Activated CD4-positive, alpha-beta T cell treated with anti-CD3 and anti-CD28 coated beads, Interleukin-2, amount 10 ng/mL, durations not matched to agents 24 days and 14 days (primary cell): ENCODE data around the gene RHBDD2. TPM values are rescaled to one million over a fixed set of nuclear protein-coding genes. Genes with fewer than 3 reads are reported as not detected.
A peak's percentile ranks its signal among the peaks of the same experiment; 100 is the strongest.
"Not testable (repeated sequence)": the region's sequence is repeated elsewhere in the genome, so short reads cannot be mapped to it uniquely, and the experiment has no call there.

ENCODE experiments used
- DNase-seq: peaks from one replicate; pipeline ENCODE4 v3.0.0; 2022
- H3K27ac Mint-ChIP-seq: one replicate; pipeline ENCODE4 v1.8.0; 2022; ENCODE audit warnings: mild to moderate bottlenecking, mixed read lengths
- H3K27me3 Mint-ChIP-seq: one replicate; pipeline ENCODE4 v1.8.0; 2022; ENCODE audit warnings: mixed read lengths
- H3K36me3 Mint-ChIP-seq: one replicate; pipeline ENCODE4 v1.8.0; 2022; ENCODE audit warnings: low read depth, mild to moderate bottlenecking, mixed read lengths
- H3K4me1 Mint-ChIP-seq: one replicate; pipeline ENCODE4 v1.8.0; 2021; ENCODE audit warnings: mixed read lengths
- H3K4me3 Mint-ChIP-seq: one replicate; pipeline ENCODE4 v1.8.0; 2022; ENCODE audit warnings: mild to moderate bottlenecking, moderate library complexity, mixed read lengths
- H3K9me3 Mint-ChIP-seq: one replicate; pipeline ENCODE4 v1.8.0; 2021; ENCODE audit warnings: mixed read lengths
- intact Hi-C: fragments of 100-400 bp; cut with micrococcal nuclease; formaldehyde crosslinking; loops from one replicate; pipeline ENCODE4 v1.15.1; 2023
- total RNA-seq: library from RNA; stranded (reverse); gene quantifications from 2 replicates; pipeline ENCODE4 v1.2.3, GENCODE V29; 2022

RHBDD2 gene
- total RNA-seq, 1 donor from 2014 or later, result 49.2 TPM

GRCh38 chr7:75911186-75911585 is 32.4 kb downstream of the RHBDD2 start:
- H3K27me3 Mint-ChIP-seq, H3K9me3 Mint-ChIP-seq, H3K27ac Mint-ChIP-seq, H3K36me3 Mint-ChIP-seq, intact Hi-C loops, DNase-seq, H3K4me3 Mint-ChIP-seq: not testable (repeated sequence)
- H3K4me1 Mint-ChIP-seq, result peaks cover 13% of the 10 kb centered on the region

DNA sequence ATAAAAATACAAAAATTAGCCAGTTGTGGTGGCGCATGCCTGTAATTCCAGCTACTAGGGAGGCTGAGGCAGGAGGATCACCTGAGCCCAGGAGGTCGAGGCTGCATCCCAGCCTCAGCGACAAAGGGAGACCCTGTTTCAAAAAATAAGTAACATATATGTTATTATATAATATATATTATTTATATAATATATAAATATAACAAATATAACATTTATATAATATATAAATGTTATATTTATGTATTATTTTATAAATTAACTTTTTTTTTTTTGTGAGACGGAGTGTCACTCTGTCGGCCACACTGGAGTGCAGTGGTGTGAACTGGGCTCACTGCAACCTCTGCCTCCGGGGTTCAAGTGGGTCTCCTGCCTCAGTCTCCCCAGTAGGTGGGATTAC is 34.6 kb downstream of the RHBDD2 start:
- intact Hi-C loops, result no loop called here
- Mint-ChIP-seq H3K27ac (no peak overlapping the region), H3K9me3 (no peaks in the 10 kb centered on the region), H3K4me3 (no peak overlapping the region), H3K36me3 (no peaks in the 10 kb centered on the region), H3K4me1 (peaks cover 15% of the 10 kb centered on the region), H3K27me3 (peaks cover 3% of the 10 kb centered on the region)
- no peak for DNase-seq

DNA sequence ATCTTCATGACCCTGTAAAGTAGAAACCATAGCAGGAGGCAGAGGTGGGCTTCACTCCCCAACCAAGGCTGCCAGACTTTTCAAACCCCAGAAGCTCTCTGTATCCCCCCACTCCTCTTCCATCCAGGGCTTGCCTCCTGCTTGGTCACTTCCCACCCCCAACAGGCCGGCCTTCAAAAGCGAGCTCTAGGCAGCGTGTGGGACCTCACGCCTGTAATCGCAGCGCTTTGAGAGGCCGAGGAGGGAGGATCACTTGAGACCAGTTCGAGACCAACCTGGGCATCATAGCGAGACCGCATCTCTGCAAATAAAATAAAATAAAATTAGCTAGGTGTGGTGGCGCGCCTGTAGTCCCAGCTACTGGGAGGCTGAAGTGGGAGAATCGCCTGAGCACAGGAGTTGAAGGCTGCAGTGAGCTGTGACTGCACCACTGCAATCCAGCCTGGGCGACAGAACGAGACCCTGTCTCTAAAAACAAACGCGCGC is 35.4 kb downstream of the RHBDD2 start:
- H3K4me3 Mint-ChIP-seq, result peak overlapping the region; percentile 91
- no peak for DNase-seq
- no peaks in the 10 kb centered on the region for H3K9me3 Mint-ChIP-seq
- no peaks in the 10 kb centered on the region for H3K36me3 Mint-ChIP-seq
- peaks cover 3% of the 10 kb centered on the region for H3K27me3 Mint-ChIP-seq
- intact Hi-C loops, result loop anchor here (2.0 kb wide), 1 partner anchor 95 kb away; no protein-coding TSS in a partner anchor
- H3K4me1 Mint-ChIP-seq, result peaks cover 19% of the 10 kb centered on the region
- H3K27ac Mint-ChIP-seq, result peak overlapping the region; percentile 90

GRCh38 chr7:75914655-75915415 is 36.0 kb downstream of the RHBDD2 start, which contains the start of gene POR:
TSS of gene POR (plus strand) at chr7:75915155. CDS start at chr7:75954002, 38,847 bp downstream.
- Mint-ChIP-seq H3K27ac (peak within 1 kb of the TSS; percentile 90), H3K4me3 (peak within 1 kb of the TSS; percentile 91), H3K27me3 (no peaks in the 10 kb centered on the region), H3K9me3 (no peaks in the 10 kb centered on the region), H3K4me1 (peaks cover 22% of the 10 kb centered on the region), H3K36me3 (no peaks in the 10 kb centered on the region)
- intact Hi-C loops, result loop anchor here (1.0 to 2.0 kb wide), 4 partner anchors 37 to 176 kb away; partner anchors contain the start of gene TMEM120A
- peak; percentile 100 for DNase-seq

DNA sequence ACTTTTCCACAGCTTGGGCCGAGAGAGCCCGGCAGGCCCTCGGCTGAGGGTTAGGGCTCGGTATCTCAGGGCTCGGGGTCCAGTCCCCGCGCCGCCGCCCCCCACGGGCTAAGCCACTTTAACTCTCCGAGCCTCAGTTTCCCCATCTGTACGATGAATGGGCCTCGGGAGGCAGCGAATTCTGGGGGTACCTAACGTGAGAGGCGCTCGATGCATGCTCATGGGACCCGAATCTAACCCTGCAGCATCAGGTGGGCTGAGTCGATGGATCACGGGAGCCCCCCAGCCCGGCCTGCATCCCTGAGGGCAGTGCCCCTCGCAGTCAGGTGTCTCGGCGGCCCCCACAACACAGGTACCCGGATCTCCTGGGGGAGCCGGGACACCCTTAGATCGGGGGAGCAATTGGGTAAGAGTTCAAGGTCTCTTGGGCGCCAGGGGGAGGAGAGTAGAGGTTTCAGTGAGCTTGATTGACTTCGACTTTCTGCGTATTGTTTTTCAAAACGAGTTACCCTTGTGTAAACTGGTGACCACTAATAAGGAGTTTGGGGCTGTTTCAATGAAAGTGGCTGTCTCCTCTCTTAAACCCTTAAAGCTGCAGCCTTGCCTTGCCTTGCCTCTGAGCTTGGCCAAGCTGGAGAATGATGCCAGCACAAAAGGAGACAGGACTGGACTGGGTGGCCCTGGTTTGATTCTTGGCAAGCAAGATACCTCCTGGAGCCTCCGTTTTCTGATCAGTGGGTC is 36.8 kb downstream of the RHBDD2 start:
- peak overlapping the region; percentile 91 for H3K4me3 Mint-ChIP-seq
- intact Hi-C loops, result loop anchor here (1.0 to 2.0 kb wide), 4 partner anchors 37 to 176 kb away; partner anchors contain the start of gene TMEM120A
- no peaks in the 10 kb centered on the region for H3K9me3 Mint-ChIP-seq
- peaks cover 27% of the 10 kb centered on the region for H3K4me1 Mint-ChIP-seq
- DNase-seq, result peak; percentile 77
- no peaks in the 10 kb centered on the region for H3K36me3 Mint-ChIP-seq
- H3K27me3 Mint-ChIP-seq, result no peaks in the 10 kb centered on the region
- H3K27ac Mint-ChIP-seq, result peak overlapping the region; percentile 72

DNA sequence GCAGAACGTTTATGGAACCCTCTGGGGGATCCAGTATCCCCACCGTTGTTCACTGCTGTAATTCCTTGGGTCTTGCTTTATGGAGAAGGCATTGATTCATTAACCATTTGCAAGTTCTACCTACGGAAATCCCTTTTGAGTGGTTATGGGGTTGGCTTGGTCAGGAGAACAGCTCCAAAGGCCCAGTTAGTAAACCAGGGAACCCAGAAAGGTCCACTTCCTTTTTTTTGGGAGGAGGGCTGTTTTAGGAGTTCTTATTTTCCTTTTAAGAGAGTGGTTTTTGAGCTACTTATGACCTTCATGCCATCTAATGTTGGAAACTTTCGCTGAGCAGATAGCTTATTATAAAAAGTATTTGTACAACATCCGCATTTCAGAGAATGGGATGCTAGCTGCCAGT is 37.4 kb downstream of the RHBDD2 start:
- Mint-ChIP-seq H3K4me3 (peak overlapping the region; percentile 91), H3K9me3 (no peaks in the 10 kb centered on the region), H3K27me3 (no peaks in the 10 kb centered on the region), H3K27ac (no peak overlapping the region), H3K4me1 (peaks cover 28% of the 10 kb centered on the region), H3K36me3 (no peaks in the 10 kb centered on the region)
- no peak for DNase-seq
- intact Hi-C loops, result no loop called here

DNA sequence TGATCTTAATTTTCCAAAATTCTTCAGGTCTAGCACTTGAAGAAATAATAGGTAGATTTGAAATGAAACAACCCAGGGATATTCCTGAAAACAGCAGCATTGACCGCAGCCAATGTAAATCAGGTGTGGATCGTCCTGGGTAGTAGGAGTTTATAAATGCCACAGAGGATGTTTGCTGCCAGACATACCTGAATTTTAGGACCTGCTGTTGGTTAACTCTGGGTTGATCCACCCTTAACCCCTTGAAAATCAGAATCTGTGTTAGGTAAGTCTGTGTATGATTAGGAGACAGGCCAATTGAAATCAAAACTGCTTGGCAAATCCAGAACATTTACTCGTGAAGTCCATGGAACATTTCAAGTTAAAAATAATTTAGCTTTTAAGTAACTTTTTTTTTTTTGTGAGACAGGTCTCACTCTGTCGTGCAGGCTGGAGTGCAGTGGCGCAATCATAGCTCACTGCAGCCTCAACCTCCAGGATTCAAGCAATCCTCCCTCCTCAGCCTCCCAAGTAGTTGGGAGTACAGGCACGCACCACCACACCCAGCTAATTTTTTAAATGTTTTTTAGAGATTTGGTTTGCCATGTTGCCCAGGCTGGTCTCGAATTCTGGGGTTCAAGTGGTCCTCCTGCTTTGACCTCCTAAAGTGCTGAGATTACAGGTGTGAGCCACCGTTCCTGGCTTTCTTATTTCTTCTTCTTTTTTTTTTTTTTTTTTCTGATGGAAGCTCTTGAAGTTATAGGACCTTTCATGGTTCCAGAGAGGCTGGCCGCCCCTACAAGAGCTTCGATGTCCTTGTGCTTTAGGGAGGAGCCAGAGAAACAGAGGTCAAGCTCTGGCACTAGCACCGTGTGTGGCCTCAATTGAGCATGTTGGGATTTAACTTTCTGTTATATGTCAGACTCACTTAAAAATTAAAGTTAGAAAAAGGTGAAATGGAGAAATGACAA is 38.1 kb downstream of the RHBDD2 start:
- Mint-ChIP-seq H3K27me3 (no peaks in the 10 kb centered on the region), H3K27ac (no peak overlapping the region), H3K4me3 (peak overlapping the region; percentile 91), H3K36me3 (peaks cover 2% of the 10 kb centered on the region), H3K9me3 (no peaks in the 10 kb centered on the region), H3K4me1 (peaks cover 30% of the 10 kb centered on the region)
- DNase-seq, result no peak
- intact Hi-C loops, result no loop called here

GRCh38 chr7:75920431-75921161 is 41.8 kb downstream of the RHBDD2 start:
- peak; percentile 61 for DNase-seq
- Mint-ChIP-seq H3K4me3 (no peak overlapping the region), H3K27ac (no peak overlapping the region), H3K4me1 (peaks cover 25% of the 10 kb centered on the region), H3K36me3 (peaks cover 8% of the 10 kb centered on the region), H3K9me3 (no peaks in the 10 kb centered on the region), H3K27me3 (no peaks in the 10 kb centered on the region)
- intact Hi-C loops, result no loop called here

- no peaks in the 10 kb centered on the region for H3K27me3 Mint-ChIP-seq
- H3K9me3 Mint-ChIP-seq, result no peaks in the 10 kb centered on the region
- intact Hi-C loops, result no loop called here
- H3K4me1 Mint-ChIP-seq, result peaks cover 21% of the 10 kb centered on the region
- no peak overlapping the region for H3K4me3 Mint-ChIP-seq
- H3K36me3 Mint-ChIP-seq, result peaks cover 8% of the 10 kb centered on the region
- DNase-seq, result no peak
- no peak overlapping the region for H3K27ac Mint-ChIP-seq
Measured at GRCh38 chr7:75921479-75921878, 42.6 kb downstream of the RHBDD2 start.

DNA sequence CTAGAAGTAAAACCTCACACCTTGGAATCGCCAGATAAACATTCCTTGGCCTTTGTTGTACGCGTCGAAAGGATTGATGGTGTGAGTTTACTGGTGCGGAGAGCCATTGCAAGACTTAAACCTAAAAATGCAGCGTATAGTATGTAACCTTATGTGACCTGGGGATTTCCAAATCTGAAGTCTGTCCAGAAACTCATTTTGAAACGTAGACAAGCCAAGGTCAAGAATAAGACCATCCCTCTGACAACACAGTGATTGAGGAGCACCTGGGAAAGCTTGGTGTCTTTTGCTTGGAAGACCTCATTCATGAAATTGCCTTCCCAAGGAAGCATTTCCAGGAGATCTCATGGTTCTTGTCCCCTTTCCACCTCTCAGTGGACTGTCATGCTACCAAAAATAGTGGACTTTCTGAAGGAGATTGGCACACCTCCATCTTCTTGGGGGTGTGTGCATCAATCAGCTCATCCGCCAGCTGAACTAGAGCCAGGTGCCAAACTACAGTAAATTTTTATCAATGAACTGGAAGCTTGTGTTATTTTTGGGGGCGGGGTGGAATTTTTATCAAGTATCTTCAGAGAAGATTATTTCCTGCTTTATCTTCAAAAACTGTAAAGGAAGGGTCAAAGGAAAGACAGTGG is 44.3 kb downstream of the RHBDD2 start:
- no peak for DNase-seq
- peaks cover 22% of the 10 kb centered on the region for H3K4me1 Mint-ChIP-seq
- intact Hi-C loops, result no loop called here
- no peaks in the 10 kb centered on the region for H3K9me3 Mint-ChIP-seq
- H3K27me3 Mint-ChIP-seq, result no peaks in the 10 kb centered on the region
- H3K4me3 Mint-ChIP-seq, result no peak overlapping the region
- H3K27ac Mint-ChIP-seq, result no peak overlapping the region
- peaks cover 8% of the 10 kb centered on the region for H3K36me3 Mint-ChIP-seq

DNA sequence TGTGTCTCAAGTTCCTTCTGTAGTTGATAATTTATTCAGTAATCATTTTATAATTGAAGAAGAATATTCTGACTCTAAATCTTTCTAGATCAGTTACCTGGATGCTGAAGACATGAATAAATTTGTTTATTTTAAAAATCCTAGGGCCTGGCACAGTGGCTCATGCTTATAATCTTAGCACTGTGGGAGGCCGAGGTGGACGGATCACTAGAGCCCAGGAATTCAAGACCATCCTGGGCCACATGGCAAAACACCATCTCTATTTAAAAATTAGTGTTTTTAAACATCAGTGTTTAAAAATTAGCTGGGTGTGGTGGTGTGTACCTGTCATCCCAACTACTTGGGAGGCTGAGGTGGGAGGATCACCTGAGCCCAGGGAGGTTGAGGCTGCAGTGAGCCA is 45.4 kb downstream of the RHBDD2 start:
- Mint-ChIP-seq H3K36me3 (peaks cover 13% of the 10 kb centered on the region), H3K4me1 (peaks cover 23% of the 10 kb centered on the region), H3K4me3 (no peak overlapping the region), H3K27me3 (no peaks in the 10 kb centered on the region), H3K9me3 (no peaks in the 10 kb centered on the region), H3K27ac (no peak overlapping the region)
- DNase-seq, result no peak
- intact Hi-C loops, result no loop called here

DNA sequence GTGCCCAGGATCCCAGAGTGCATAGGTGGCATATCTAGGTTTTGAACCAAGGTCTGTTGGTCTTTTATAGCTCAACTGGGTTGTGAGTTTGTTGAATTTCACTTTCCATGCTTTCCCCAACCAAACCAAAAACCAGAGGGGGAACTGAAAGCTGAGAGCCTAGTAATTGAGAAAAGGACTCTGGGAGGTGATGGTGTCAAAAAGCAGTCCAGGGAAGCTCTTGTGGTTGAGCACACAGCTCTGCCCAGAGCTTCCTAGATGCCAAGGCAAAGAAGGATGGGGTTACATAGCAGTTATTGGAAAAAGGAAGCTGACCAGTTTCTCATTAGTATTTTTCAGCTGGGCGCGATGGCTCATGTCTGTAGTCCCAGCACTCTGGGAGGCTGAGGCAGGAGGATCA is 46.1 kb downstream of the RHBDD2 start:
- intact Hi-C loops, result no loop called here
- Mint-ChIP-seq H3K36me3 (peaks cover 13% of the 10 kb centered on the region), H3K4me3 (no peak overlapping the region), H3K4me1 (peaks cover 21% of the 10 kb centered on the region), H3K27me3 (no peaks in the 10 kb centered on the region), H3K27ac (peak overlapping the region; percentile 2), H3K9me3 (no peaks in the 10 kb centered on the region)
- no peak for DNase-seq
